ENCODE results near the gene JAZF1. TPM values are rescaled to one million over a fixed set of nuclear protein-coding genes. Genes with fewer than 3 reads are reported as not detected.

Gene JAZF1
- total and polyA plus RNA-seq, 3 experiments from 2014 or later: 3.2 to 5.1 (median 4.9) TPM

GRCh38 chr7:27842094-27842692 lies 338.4 kb downstream of the JAZF1 start:
- no peak overlapping the region for H3K4me3 Mint-ChIP-seq
- CTCF ChIA-PET: interaction anchor here (1.3 kb wide), 1 partner anchor 12 kb away, joined by 3 read pairs; no protein-coding TSS in a partner anchor
- no peaks in the 10 kb centered on the region for H3K9me3 Mint-ChIP-seq

GRCh38 chr7:27840760-27841364 lies 339.7 kb downstream of the JAZF1 start:
- no peak for DNase-seq
- Mint-ChIP-seq H3K27me3 (peaks cover 0 to 3% of the 10 kb centered on the region in 2 donors), H3K4me3 (peak overlapping the region in 1 of 7 donors; percentile 13), H3K4me1 (peaks cover 17 to 32% (median 20%) of the 10 kb centered on the region in 3 donors), H3K27ac (peak overlapping the region in 4 of 8 donors; percentile 10 to 86 (median 71)), H3K9me3 (no peaks in the 10 kb centered on the region), H3K36me3 (peaks cover 0 to 8% (median 3%) of the 10 kb centered on the region in 3 donors)
- Histone ChIP-seq H3K9me3 (ENCODE audit: low read length) (no peaks in the 10 kb centered on the region), H3K4me3 (ENCODE audit: low read length) (no peak overlapping the region), H3K36me3 (ENCODE audit: insufficient read depth, low read length) (no peaks in the 10 kb centered on the region), H3K27me3 (ENCODE audit: insufficient read depth, low read length, poor library complexity, severe bottlenecking) (no peaks in the 10 kb centered on the region), H3K4me1 (ENCODE audit: insufficient read depth, low read length) (no peaks in the 10 kb centered on the region), H3K27ac (ENCODE audit: low read depth, low read length) (no peak overlapping the region)
- ChIA-PET POLR2A (no interaction called here), CTCF (interaction anchor here (1.3 to 1.4 kb wide), 2 partner anchors 9 to 11 kb away, joined by 3 read pairs; no protein-coding TSS in a partner anchor)

More at GRCh38 chr7:27842094-27842692, 338.4 kb downstream of the JAZF1 start:
- H3K36me3 Mint-ChIP-seq: peaks cover 0 to 8% (median 3%) of the 10 kb centered on the region in 3 donors
- Histone ChIP-seq H3K4me1 (ENCODE audit: insufficient read depth, low read length) (no peaks in the 10 kb centered on the region), H3K4me3 (ENCODE audit: low read length) (no peak overlapping the region), H3K27me3 (ENCODE audit: insufficient read depth, low read length, poor library complexity, severe bottlenecking) (no peaks in the 10 kb centered on the region), H3K36me3 (ENCODE audit: insufficient read depth, low read length) (no peaks in the 10 kb centered on the region), H3K27ac (ENCODE audit: low read depth, low read length) (no peak overlapping the region), H3K9me3 (ENCODE audit: low read length) (no peaks in the 10 kb centered on the region)
- H3K4me1 Mint-ChIP-seq: peaks cover 14 to 25% (median 20%) of the 10 kb centered on the region in 3 donors
- POLR2A ChIA-PET: no interaction called here
- H3K27ac Mint-ChIP-seq: peak overlapping the region in 2 of 8 donors; percentile 18 to 42
- no peak for DNase-seq
- H3K27me3 Mint-ChIP-seq: peaks cover 0 to 3% of the 10 kb centered on the region in 2 donors

GRCh38 chr7:27840313-27840712 lies 340.3 kb downstream of the JAZF1 start:
- Histone ChIP-seq H3K4me3 (ENCODE audit: low read length) (no peak overlapping the region), H3K36me3 (ENCODE audit: insufficient read depth, low read length) (no peaks in the 10 kb centered on the region), H3K9me3 (ENCODE audit: low read length) (no peaks in the 10 kb centered on the region), H3K4me1 (ENCODE audit: insufficient read depth, low read length) (no peaks in the 10 kb centered on the region), H3K27me3 (ENCODE audit: insufficient read depth, low read length, poor library complexity, severe bottlenecking) (no peaks in the 10 kb centered on the region), H3K27ac (ENCODE audit: low read depth, low read length) (no peak overlapping the region)
- peak overlapping the region in 7 of 8 donors; percentile 31 to 86 (median 66) for H3K27ac Mint-ChIP-seq
- peaks cover 0 to 3% of the 10 kb centered on the region in 2 donors for H3K27me3 Mint-ChIP-seq
- peaks cover 17 to 32% (median 20%) of the 10 kb centered on the region in 3 donors for H3K4me1 Mint-ChIP-seq
- no peak overlapping the region for H3K4me3 Mint-ChIP-seq
- POLR2A ChIA-PET: no interaction called here
- DNase-seq: peak in 2 of 5 donors; percentile 6 to 10
- peaks cover 0 to 9% (median 3%) of the 10 kb centered on the region in 3 donors for H3K36me3 Mint-ChIP-seq
- H3K9me3 Mint-ChIP-seq: no peaks in the 10 kb centered on the region
- CTCF ChIA-PET: interaction anchor here (1.4 kb wide), 1 partner anchor 9 kb away, joined by 3 read pairs; no protein-coding TSS in a partner anchor

- no peak for DNase-seq
- H3K9me3 ChIP-seq (ENCODE audit: low read length): no peaks in the 10 kb centered on the region
- H3K9me3 Mint-ChIP-seq: no peaks in the 10 kb centered on the region
- POLR2A ChIA-PET: no interaction called here
- H3K27me3 ChIP-seq (ENCODE audit: insufficient read depth, low read length, poor library complexity, severe bottlenecking): no peaks in the 10 kb centered on the region
- no peak overlapping the region for H3K4me3 ChIP-seq (ENCODE audit: low read length)
- H3K36me3 Mint-ChIP-seq: peaks cover 0 to 15% (median 3%) of the 10 kb centered on the region in 3 donors
- H3K27me3 Mint-ChIP-seq: peaks cover 0 to 3% of the 10 kb centered on the region in 2 donors
- H3K36me3 ChIP-seq (ENCODE audit: insufficient read depth, low read length): no peaks in the 10 kb centered on the region
- peaks cover 17 to 32% (median 20%) of the 10 kb centered on the region in 3 donors for H3K4me1 Mint-ChIP-seq
- peak overlapping the region in 1 of 8 donors; percentile 38 for H3K27ac Mint-ChIP-seq
- H3K4me1 ChIP-seq (ENCODE audit: insufficient read depth, low read length): no peaks in the 10 kb centered on the region
- no peak overlapping the region for H3K4me3 Mint-ChIP-seq
- no peak overlapping the region for H3K27ac ChIP-seq (ENCODE audit: low read depth, low read length)
- CTCF ChIA-PET: interaction anchor here (0.6 to 1.4 kb wide), 2 partner anchors 10 to 26 kb away, joined by 3 read pairs; no protein-coding TSS in a partner anchor
Observed at GRCh38 chr7:27839099-27839498, 341.5 kb downstream of the JAZF1 start.

- DNase-seq: no peak
- Mint-ChIP-seq H3K27ac (peak overlapping the region in 4 of 8 donors; percentile 9 to 87 (median 59)), H3K4me1 (peaks cover 17 to 32% (median 20%) of the 10 kb centered on the region in 3 donors), H3K36me3 (peaks cover 0 to 38% (median 8%) of the 10 kb centered on the region in 3 donors), H3K4me3 (no peak overlapping the region), H3K9me3 (no peaks in the 10 kb centered on the region), H3K27me3 (peaks cover 0 to 3% of the 10 kb centered on the region in 2 donors)
- Histone ChIP-seq H3K4me3 (ENCODE audit: low read length) (no peak overlapping the region), H3K4me1 (ENCODE audit: insufficient read depth, low read length) (no peaks in the 10 kb centered on the region), H3K27me3 (ENCODE audit: insufficient read depth, low read length, poor library complexity, severe bottlenecking) (no peaks in the 10 kb centered on the region), H3K27ac (ENCODE audit: low read depth, low read length) (no peak overlapping the region), H3K9me3 (ENCODE audit: low read length) (no peaks in the 10 kb centered on the region), H3K36me3 (ENCODE audit: insufficient read depth, low read length) (no peaks in the 10 kb centered on the region)
- CTCF ChIA-PET: no interaction called here
- POLR2A ChIA-PET: no interaction called here
Observed at GRCh38 chr7:27836536-27836935, 344.1 kb downstream of the JAZF1 start.

- POLR2A ChIA-PET: no interaction called here
- H3K27me3 Mint-ChIP-seq: peaks cover 0 to 3% of the 10 kb centered on the region in 2 donors
- H3K9me3 Mint-ChIP-seq: no peaks in the 10 kb centered on the region
- peaks cover 11 to 22% (median 14%) of the 10 kb centered on the region in 3 donors for H3K4me1 Mint-ChIP-seq
- Histone ChIP-seq H3K36me3 (ENCODE audit: insufficient read depth, low read length) (no peaks in the 10 kb centered on the region), H3K4me1 (ENCODE audit: insufficient read depth, low read length) (no peaks in the 10 kb centered on the region), H3K9me3 (ENCODE audit: low read length) (no peaks in the 10 kb centered on the region), H3K27me3 (ENCODE audit: insufficient read depth, low read length, poor library complexity, severe bottlenecking) (no peaks in the 10 kb centered on the region), H3K27ac (ENCODE audit: low read depth, low read length) (no peak overlapping the region), H3K4me3 (ENCODE audit: low read length) (no peak overlapping the region)
- H3K27ac Mint-ChIP-seq: peak overlapping the region in 2 of 8 donors; percentile 52 to 63
- peaks cover 0 to 46% (median 8%) of the 10 kb centered on the region in 3 donors for H3K36me3 Mint-ChIP-seq
- CTCF ChIA-PET: no interaction called here
- DNase-seq: no peak
- no peak overlapping the region for H3K4me3 Mint-ChIP-seq
Observed at GRCh38 chr7:27835376-27835775, 345.2 kb downstream of the JAZF1 start.

GRCh38 chr7:27834179-27834921 lies 346.2 kb downstream of the JAZF1 start:
- H3K27ac ChIP-seq (ENCODE audit: low read depth, low read length): no peak overlapping the region
- H3K36me3 ChIP-seq (ENCODE audit: insufficient read depth, low read length): no peaks in the 10 kb centered on the region
- Mint-ChIP-seq H3K27ac (peak overlapping the region in 3 of 8 donors; percentile 4 to 34 (median 14)), H3K4me1 (peaks cover under 1 to 16% (median 9%) of the 10 kb centered on the region in 3 donors), H3K27me3 (peaks cover 0 to 3% of the 10 kb centered on the region in 2 donors), H3K36me3 (peaks cover 0 to 50% (median 8%) of the 10 kb centered on the region in 3 donors), H3K9me3 (no peaks in the 10 kb centered on the region), H3K4me3 (no peak overlapping the region)
- no peaks in the 10 kb centered on the region for H3K9me3 ChIP-seq (ENCODE audit: low read length)
- ChIA-PET CTCF (no interaction called here), POLR2A (no interaction called here)
- H3K27me3 ChIP-seq (ENCODE audit: insufficient read depth, low read length, poor library complexity, severe bottlenecking): no peaks in the 10 kb centered on the region
- no peaks in the 10 kb centered on the region for H3K4me1 ChIP-seq (ENCODE audit: insufficient read depth, low read length)
- no peak overlapping the region for H3K4me3 ChIP-seq (ENCODE audit: low read length)
- DNase-seq: no peak
